ENCODE results near the gene BRAF.

The BRAF gene

DNA sequence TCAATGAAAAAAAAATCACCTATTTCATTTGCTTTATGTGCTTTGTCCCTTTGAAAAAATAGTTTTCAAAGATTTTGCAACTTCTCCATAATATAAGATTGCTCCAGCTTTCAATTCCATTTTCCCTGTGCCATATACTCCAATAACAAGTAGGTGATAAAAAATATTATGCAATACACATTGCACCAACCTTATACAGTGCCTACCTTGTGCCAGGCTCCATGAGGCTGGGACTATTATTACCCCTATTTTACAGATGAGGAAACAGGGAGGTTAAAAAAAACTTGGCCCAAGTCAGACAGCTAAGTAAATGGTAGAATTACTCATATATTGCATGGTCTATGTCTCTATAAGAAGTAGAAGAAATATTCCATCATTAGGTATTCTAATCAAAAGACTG lies 57.8 kb downstream of the BRAF start:
- no peak for DNase-seq (ENCODE audit: low spot score)
- TF ChIP-seq, protein P1, sequence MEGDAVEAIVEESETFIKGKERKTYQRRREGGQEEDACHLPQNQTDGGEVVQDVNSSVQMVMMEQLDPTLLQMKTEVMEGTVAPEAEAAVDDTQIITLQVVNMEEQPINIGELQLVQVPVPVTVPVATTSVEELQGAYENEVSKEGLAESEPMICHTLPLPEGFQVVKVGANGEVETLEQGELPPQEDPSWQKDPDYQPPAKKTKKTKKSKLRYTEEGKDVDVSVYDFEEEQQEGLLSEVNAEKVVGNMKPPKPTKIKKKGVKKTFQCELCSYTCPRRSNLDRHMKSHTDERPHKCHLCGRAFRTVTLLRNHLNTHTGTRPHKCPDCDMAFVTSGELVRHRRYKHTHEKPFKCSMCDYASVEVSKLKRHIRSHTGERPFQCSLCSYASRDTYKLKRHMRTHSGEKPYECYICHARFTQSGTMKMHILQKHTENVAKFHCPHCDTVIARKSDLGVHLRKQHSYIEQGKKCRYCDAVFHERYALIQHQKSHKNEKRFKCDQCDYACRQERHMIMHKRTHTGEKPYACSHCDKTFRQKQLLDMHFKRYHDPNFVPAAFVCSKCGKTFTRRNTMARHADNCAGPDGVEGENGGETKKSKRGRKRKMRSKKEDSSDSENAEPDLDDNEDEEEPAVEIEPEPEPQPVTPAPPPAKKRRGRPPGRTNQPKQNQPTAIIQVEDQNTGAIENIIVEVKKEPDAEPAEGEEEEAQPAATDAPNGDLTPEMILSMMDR (IDR thresholded peaks at IDR 0.05; ENCODE audit: extremely low read depth, insufficient read depth, missing control alignments) = no peak
- in situ Hi-C loops (cut with MboI; ENCODE audit: low pct_unique_long_range_greater_than_20kb, low sequenced_read_pairs, unreplicated experiment) = no loop called here

DNA sequence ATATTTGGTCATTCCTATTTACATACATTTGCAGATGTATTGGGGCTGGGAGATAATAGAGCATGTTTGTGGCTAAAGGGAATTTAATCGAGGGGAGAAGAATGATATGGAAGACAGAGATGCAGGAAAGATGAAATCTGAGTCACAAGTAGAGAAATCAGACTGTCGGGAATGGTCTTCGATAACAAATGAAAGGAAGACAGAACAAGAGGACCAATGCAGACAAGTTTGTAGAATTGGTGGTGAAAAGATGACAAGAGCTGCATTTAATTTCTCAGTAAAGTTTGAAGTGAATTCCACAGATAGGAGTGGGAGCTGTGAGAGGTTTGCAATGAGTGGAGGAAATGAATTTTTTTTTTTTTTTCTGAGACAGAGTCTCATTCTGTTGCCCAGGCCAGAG lies 60.0 kb downstream of the BRAF start:
- in situ Hi-C loops (cut with MboI; ENCODE audit: low pct_unique_long_range_greater_than_20kb, low sequenced_read_pairs, unreplicated experiment) = no loop called here
- DNase-seq (ENCODE audit: low spot score) = no peak

DNA sequence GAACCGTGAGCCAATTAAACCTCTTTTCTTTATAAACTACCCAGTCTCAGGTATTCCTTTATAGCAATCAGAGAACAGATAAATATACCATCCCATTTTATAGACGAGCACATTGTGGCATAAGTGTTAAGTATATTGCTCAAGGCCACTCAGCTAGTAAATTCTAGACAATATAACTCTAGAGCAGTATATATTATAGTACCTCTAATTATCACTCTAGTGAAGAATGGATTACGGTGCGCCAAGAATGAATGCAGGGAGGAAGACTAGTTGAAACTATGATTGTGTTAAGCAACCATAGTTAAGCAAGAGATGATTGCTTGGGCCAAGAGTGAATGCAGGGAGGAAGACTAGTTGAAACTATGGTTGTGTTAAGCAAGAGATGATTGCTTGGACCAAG lies 60.9 kb downstream of the BRAF start:
- in situ Hi-C loops (cut with MboI; ENCODE audit: low pct_unique_long_range_greater_than_20kb, low sequenced_read_pairs, unreplicated experiment) = no loop called here
- no peak for DNase-seq (ENCODE audit: low spot score)
- TF ChIP-seq, protein P1 (IDR thresholded peaks at IDR 0.05; ENCODE audit: extremely low read depth, insufficient read depth, missing control alignments) = no peak

More for the DNA sequence above, 60.0 kb downstream of the BRAF start:
- TF ChIP-seq, protein P1 (IDR thresholded peaks at IDR 0.05; ENCODE audit: extremely low read depth, insufficient read depth, missing control alignments) = no peak

DNA sequence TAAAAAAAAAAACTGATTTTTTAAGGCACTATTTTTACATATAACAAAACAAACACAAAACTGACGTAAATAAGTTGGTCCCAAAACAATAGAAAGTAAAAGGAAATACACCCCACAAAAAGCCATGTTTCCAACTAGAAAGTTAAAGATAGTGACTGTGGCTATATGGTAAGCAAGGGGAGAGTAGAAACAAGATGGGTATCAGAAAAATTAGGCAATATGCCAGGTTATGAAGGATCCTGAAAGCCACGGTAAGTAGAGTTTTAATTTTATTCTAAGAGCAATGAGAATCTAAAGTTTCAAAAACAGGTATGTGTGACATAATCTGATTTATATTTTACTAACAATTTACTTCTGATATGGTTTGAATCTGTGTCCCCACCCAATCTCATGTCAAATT lies 61.5 kb downstream of the BRAF start:
- no peak for DNase-seq (ENCODE audit: low spot score)
- in situ Hi-C loops (cut with MboI; ENCODE audit: low pct_unique_long_range_greater_than_20kb, low sequenced_read_pairs, unreplicated experiment) = no loop called here
- TF ChIP-seq, protein P1 (IDR thresholded peaks at IDR 0.05; ENCODE audit: extremely low read depth, insufficient read depth, missing control alignments) = no peak

DNA sequence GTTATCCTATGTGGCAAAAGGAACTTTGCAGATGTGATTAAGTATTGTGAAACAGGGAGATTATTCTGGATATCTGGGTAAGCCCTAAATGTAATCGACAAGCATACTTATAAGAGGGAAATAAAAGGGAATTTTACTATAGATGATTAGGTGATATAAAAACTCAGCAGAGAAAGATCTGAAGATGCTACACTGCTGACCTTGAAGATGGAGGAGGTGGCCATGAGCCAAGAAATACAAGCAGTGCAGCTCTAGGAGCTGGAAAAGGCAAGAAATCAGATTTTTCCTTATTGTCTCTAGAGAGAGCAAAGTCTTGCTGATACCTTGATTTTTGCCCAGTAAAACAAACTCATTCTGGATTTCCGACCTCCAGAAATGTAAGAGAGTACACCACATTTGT lies 67.7 kb downstream of the BRAF start:
- in situ Hi-C loops (cut with MboI; ENCODE audit: low pct_unique_long_range_greater_than_20kb, low sequenced_read_pairs, unreplicated experiment) = no loop called here
- TF ChIP-seq, protein P1 (IDR thresholded peaks at IDR 0.05; ENCODE audit: extremely low read depth, insufficient read depth, missing control alignments) = no peak
- DNase-seq (ENCODE audit: low spot score) = no peak

DNA sequence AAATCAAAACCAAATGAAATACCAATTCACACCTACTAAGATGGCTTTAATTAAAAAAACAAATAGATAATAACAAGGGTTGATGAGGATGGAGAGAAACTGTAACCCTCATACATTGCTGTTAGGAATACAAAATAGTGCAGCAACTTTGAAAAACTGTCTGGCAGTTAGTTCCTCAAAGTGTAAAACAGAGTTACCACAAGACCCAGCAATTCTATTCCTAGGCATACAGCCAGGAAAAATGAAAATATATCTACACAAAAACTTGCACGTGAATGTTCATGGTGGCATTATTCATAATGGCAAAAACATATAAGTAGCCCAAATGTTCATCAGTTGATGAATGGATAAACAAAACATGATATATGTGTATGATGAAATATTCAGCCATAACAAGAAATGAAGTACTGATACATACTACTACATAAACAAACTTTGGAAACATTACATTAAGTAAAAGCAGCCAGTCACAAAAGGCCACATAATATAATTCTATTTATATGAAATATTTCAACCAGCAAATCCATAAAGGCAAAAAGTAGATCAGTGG lies 83.5 kb downstream of the BRAF start:
- in situ Hi-C loops (cut with MboI; ENCODE audit: low pct_unique_long_range_greater_than_20kb, low sequenced_read_pairs, unreplicated experiment) = no loop called here
- TF ChIP-seq, protein P1 (IDR thresholded peaks at IDR 0.05; ENCODE audit: extremely low read depth, insufficient read depth, missing control alignments) = no peak
- no peak for DNase-seq (ENCODE audit: low spot score)

DNA sequence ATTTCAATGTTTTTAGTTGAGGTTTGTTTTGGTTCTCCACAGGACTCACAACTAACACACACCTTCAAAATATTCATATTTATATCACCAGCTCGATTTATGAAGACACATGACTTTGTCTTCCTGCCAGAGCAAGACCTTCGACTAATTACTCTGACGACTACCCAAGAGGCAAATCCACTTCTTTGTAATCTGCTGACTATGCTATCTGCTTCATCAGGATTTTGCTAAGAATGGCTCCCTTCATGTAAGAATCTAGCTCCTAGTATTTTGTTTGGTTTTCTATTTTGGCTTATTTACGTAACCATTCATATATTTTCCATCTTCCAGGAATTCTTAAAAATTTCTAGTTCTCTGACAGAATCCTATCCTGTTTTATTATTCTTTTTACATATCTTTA lies 93.0 kb downstream of the BRAF start:
- no peak for DNase-seq (ENCODE audit: low spot score)
- TF ChIP-seq, protein P1 (IDR thresholded peaks at IDR 0.05; ENCODE audit: extremely low read depth, insufficient read depth, missing control alignments) = no peak
- in situ Hi-C loops (cut with MboI; ENCODE audit: low pct_unique_long_range_greater_than_20kb, low sequenced_read_pairs, unreplicated experiment) = no loop called here

Data from GM13977 (cell line).